Stomach (tissue), 9 donors: ENCODE measurements around the gene XPO6. TPM values are rescaled to one million over a fixed set of nuclear protein-coding genes. Genes with fewer than 3 reads are reported as not detected.

Source experiments
- DNase-seq, 2 donors: peaks; one replicate each; pipeline versions ENCODE4 v3.0.0 to v3.0.0-alpha.2; 2013 to 2019
- H3K27ac ChIP-seq, 5 donors: fragments of 200-600 bp in 4 of 5; sonication (generic) in 4 of 5; one replicate each; pipeline ENCODE4 v1.5.1; 2013 to 2019; ENCODE audit warnings: mild to moderate bottlenecking in 1 of 5, moderate library complexity in 1 of 5
- H3K27me3 ChIP-seq, 3 donors: fragments of 200-600 bp; sonication (generic); one replicate each; pipeline ENCODE4 v1.5.1; 2017 to 2019; ENCODE audit warnings: mixed run types in 1 of 3
- H3K36me3 ChIP-seq, 4 donors: fragments of 200-600 bp; sonication (generic); 1 replicate in 3 of 4; 2 replicates in 1 of 4; pipeline ENCODE4 v1.5.1; 2016 to 2019
- H3K4me1 ChIP-seq, 4 donors: fragments of 200-600 bp; sonication (generic); one replicate each; pipeline ENCODE4 v1.5.1; 2016 to 2019
- H3K4me3 ChIP-seq, 4 donors: fragments of 200-600 bp; sonication (generic) in 3 of 4; one replicate each; pipeline ENCODE4 v1.5.1; 2016 to 2019; ENCODE audit warnings: mild to moderate bottlenecking in 1 of 4
- H3K9me3 ChIP-seq, 4 donors: fragments of 200-600 bp; sonication (generic); one replicate each; pipeline ENCODE4 v1.5.1; 2016 to 2019
- CTCF ChIP-seq, 7 experiments: fragments of 450-650 bp in 4 of 7; fragments of 200-600 bp in 3 of 7; sonication (generic) in 3 of 7; IDR thresholded peaks; one replicate each; pipeline ENCODE4 v1.5.1; 2016 to 2019; ENCODE audit warnings: antibody characterized with exemption in 7 of 7, control low read depth in 2 of 7, mild to moderate bottlenecking in 1 of 7
- EP300 ChIP-seq: sonication (generic); formaldehyde crosslinking; IDR thresholded peaks from one replicate; pipeline ENCODE4 v1.6.1; 2017; ENCODE audit warnings: antibody characterized with exemption
- POLR2A ChIP-seq, 4 donors: fragments of 450-650 bp; IDR thresholded peaks; one replicate each; pipeline ENCODE4 v1.6.1; 2016; ENCODE audit warnings: antibody characterized with exemption in 4 of 4, control low read depth in 2 of 4, mild to moderate bottlenecking in 1 of 4, moderate library complexity in 1 of 4
- POLR2AphosphoS5 ChIP-seq, 3 donors: sonication (generic); formaldehyde crosslinking; IDR thresholded peaks; one replicate each; pipeline ENCODE4 v1.6.1; 2016; ENCODE audit warnings: antibody characterized with exemption in 3 of 3
- WGBS, 5 donors: extraction: QIAGEN DNeasy Blood & Tissue Kit in 3 of 5; methylation state at CpG; one replicate each; pipeline versions ENCODE4 v1.1.5 to v1.1.7; 2013 to 2018; 5-methylcytosine and 5-hydroxymethylcytosine counted together
- intact Hi-C: fragments of 100-400 bp; cut with DNase I; formaldehyde crosslinking; loops from one replicate; pipeline ENCODE4 v1.15.1; 2023; ENCODE audit warnings: low total_unique reads
- polyA plus RNA-seq, 3 donors: library from polyadenylated mRNA; stranded (reverse); fragments of 200-250 nt; gene quantifications; one replicate each; pipeline ENCODE4 v1.2.3, GENCODE V29; 2013
- small RNA-seq, 4 donors: library from RNA; depleted of rRNA; stranded (forward); fragments of <200 nt; gene quantifications; one replicate each; pipeline ENCODE3, GENCODE V24; 2016
- total RNA-seq, 5 donors: library from RNA; depleted of rRNA; stranded (reverse); fragments of >200 nt; gene quantifications; one replicate each; pipeline versions ENCODE4 v1.1.0 to v1.2.3, GENCODE V29; 2014 to 2016
- donor health status: healthy with polysubstance abuse.
- donor health status: Bipolar disorder and iron deficiency.
- donor health status: healthy.

XPO6 gene
- total and polyA plus RNA-seq, 8 donors = 37.2 to 241 (median 85.2) TPM

GRCh38 chr16:28051486-28051885 is 160.3 kb downstream of the XPO6 start:
- H3K9me3 ChIP-seq = peaks cover 0 to 22% (median 12%) of the 10 kb centered on the region in 4 donors
- WGBS, 5 donors = 72 to 84% (median 80%) methylated on average over 7 of the region's 7 CpGs
- DNase-seq = no peak
- TF ChIP-seq EP300 = no peak
- TF ChIP-seq POLR2AphosphoS5 (IDR thresholded peaks at IDR 0.05) = no peak
- no peak for TF ChIP-seq CTCF (IDR thresholded peaks at IDR 0.05)
- no peak for TF ChIP-seq POLR2A (IDR thresholded peaks at IDR 0.05)
- no peaks in the 10 kb centered on the region for H3K36me3 ChIP-seq
- no peak overlapping the region for H3K27ac ChIP-seq
- H3K4me3 ChIP-seq = no peak overlapping the region
- intact Hi-C loops = no loop called here
- peaks cover 0 to 53% (median 0%) of the 10 kb centered on the region in 3 donors for H3K27me3 ChIP-seq
- H3K4me1 ChIP-seq = no peaks in the 10 kb centered on the region

Small RNA genes within 50 kb of the gene (small RNA-seq; reads per million reads assigned to genes)
- gene RF00402 = 0 reads per million in 4 donors
- gene RNY1P10 = 0 reads per million in 4 donors

Other genes starting within 250 kb of the XPO6 start
- gene GSG1L, start 148.3 kb downstream of the XPO6 start, total RNA-seq = not detected
- under 1 TPM in 1 of 3 donors, not detected in 2; 0.06 TPM for gene GSG1L, start 148.3 kb downstream of the XPO6 start, polyA plus RNA-seq
- 1 to 10 TPM in 1 of 5 donors, under 1 TPM in 3, not detected in 1; 0.37 to 2.0 (median 0.74) TPM for gene SBK1, start 80.6 kb upstream of the XPO6 start, total RNA-seq
- under 1 TPM; 0.31 to 0.87 (median 0.63) TPM for gene SBK1, start 80.6 kb upstream of the XPO6 start, polyA plus RNA-seq
- 1 to 10 TPM in 2 of 5 donors, not detected in 3; 2.3 to 6.8 TPM for gene NPIPB6, start 151.5 kb upstream of the XPO6 start, total RNA-seq
- gene NPIPB6, start 151.5 kb upstream of the XPO6 start, polyA plus RNA-seq = 1 to 10 TPM in 1 of 3 donors, not detected in 2; 1.8 TPM
- gene EIF3CL, start 191.9 kb upstream of the XPO6 start, total RNA-seq = 100 to 1,000 TPM in 3 of 5 donors, 10 to 100 TPM in 2; 96.0 to 227 (median 110) TPM
- gene EIF3CL, start 191.9 kb upstream of the XPO6 start, polyA plus RNA-seq = 100 to 1,000 TPM in 1 of 3 donors, 10 to 100 TPM in 2; 63.4 to 101 (median 77.1) TPM